Activated CD4-positive, alpha-beta T cell treated with anti-CD3 and anti-CD28 coated beads, Interleukin-2, Interleukin-6, amounts not matched to agents 100 ng/mL and 50 ng/mL, durations not matched to agents 16 hours and 8 hours (primary cell): ENCODE measurements around the gene CFAP46.
"Not testable (repeated sequence)": the region's sequence is repeated elsewhere in the genome, so short reads cannot be mapped to it uniquely, and the experiment has no call there.

ENCODE experiments used
- DNase-seq: peaks from one replicate; pipeline ENCODE4 v3.0.0-alpha.2; 2020

The CFAP46 gene

GRCh38 chr10:132840698-132841614, 101.4 kb downstream of the CFAP46 start:
- DNase-seq, result no peak

- DNase-seq, result no peak
Observed at GRCh38 chr10:132839061-132839460, 103.3 kb downstream of the CFAP46 start.

- DNase-seq, result no peak
Observed at GRCh38 chr10:132838346-132838970, 103.9 kb downstream of the CFAP46 start.

- DNase-seq, result no peak
Observed at GRCh38 chr10:132837905-132838304, 104.5 kb downstream of the CFAP46 start.

- peak; percentile 31 for DNase-seq
Observed at GRCh38 chr10:132836832-132837540, 105.4 kb downstream of the CFAP46 start.

GRCh38 chr10:132836248-132836831, 106.0 kb downstream of the CFAP46 start:
- no peak for DNase-seq

- no peak for DNase-seq
Observed at GRCh38 chr10:132835848-132836233, 106.5 kb downstream of the CFAP46 start.

- no peak for DNase-seq
Observed at GRCh38 chr10:132834891-132835847, 107.2 kb downstream of the CFAP46 start.

GRCh38 chr10:132834311-132834761, 108.0 kb downstream of the CFAP46 start:
- DNase-seq, result no peak

GRCh38 chr10:132833421-132834111, 108.8 kb downstream of the CFAP46 start:
- DNase-seq, result no peak

GRCh38 chr10:132832186-132832969, 110.0 kb downstream of the CFAP46 start:
- DNase-seq, result no peak

GRCh38 chr10:132829403-132829802, 113.0 kb downstream of the CFAP46 start:
- DNase-seq, result no peak

- DNase-seq, result no peak
Observed at GRCh38 chr10:132828681-132829080, 113.7 kb downstream of the CFAP46 start.

GRCh38 chr10:132827861-132828539, 114.4 kb downstream of the CFAP46 start:
- DNase-seq, result no peak

GRCh38 chr10:132827423-132827789, 115.0 kb downstream of the CFAP46 start:
- DNase-seq, result no peak

- no peak for DNase-seq
Observed at GRCh38 chr10:132826524-132827422, 115.6 kb downstream of the CFAP46 start.

- not testable (repeated sequence) for DNase-seq
Observed at GRCh38 chr10:132825783-132826523, 116.4 kb downstream of the CFAP46 start.

GRCh38 chr10:132820056-132820455, 122.3 kb downstream of the CFAP46 start:
- DNase-seq, result no peak
